Activated naive CD8-positive, alpha-beta T cell treated with anti-CD3 and anti-CD28 coated beads, Interleukin-2, amount 10 ng/mL, durations not matched to agents 7 days and 5 days (primary cell): ENCODE measurements around the gene ZFHX3. TPM values are rescaled to one million over a fixed set of nuclear protein-coding genes. Genes with fewer than 3 reads are reported as not detected.

Experiments
- ATAC-seq: fragments of 150-1000 bp; cut with Tn5 transposase; one replicate; pipeline ENCODE4 v1.10.0; 2021; ENCODE audit warnings: low read depth, moderate library complexity
- POLR2A ChIA-PET: fragments of 350-600 bp; sonication (Branson Sonifier 250); formaldehyde crosslinking; loops from one replicate; lab custom pipeline; 2021; ENCODE audit warnings: antibody characterized with exemption; lab: Charles Lee
- DNase-seq: peaks from one replicate; pipeline ENCODE4 v3.0.0; 2021
- H3K27ac Mint-ChIP-seq: one replicate; pipeline ENCODE4 v1.8.0; 2022; ENCODE audit warnings: mild to moderate bottlenecking, mixed read lengths
- H3K27me3 Mint-ChIP-seq: one replicate; pipeline ENCODE4 v1.8.0; 2022; ENCODE audit warnings: mild to moderate bottlenecking, moderate library complexity, mixed read lengths
- H3K36me3 Mint-ChIP-seq: one replicate; pipeline ENCODE4 v1.8.0; 2021; ENCODE audit warnings: mild to moderate bottlenecking, mixed read lengths
- H3K4me1 Mint-ChIP-seq: one replicate; pipeline ENCODE4 v1.8.0; 2021; ENCODE audit warnings: mixed read lengths
- H3K4me3 Mint-ChIP-seq: one replicate; pipeline ENCODE4 v1.8.0; 2022; ENCODE audit warnings: mild to moderate bottlenecking, moderate library complexity, mixed read lengths
- H3K9me3 Mint-ChIP-seq: one replicate; pipeline ENCODE4 v1.8.0; 2021; ENCODE audit warnings: mixed read lengths
- total RNA-seq, 2 experiments: library from RNA; stranded (reverse); gene quantifications; one replicate each; pipeline ENCODE4 v1.2.3, GENCODE V29; 2021

Gene ZFHX3
- total RNA-seq, 2 experiments from 2014 or later: 1.1 to 1.6 TPM

GRCh38 chr16:72838586-72838910 lies 209.4 kb downstream of the ZFHX3 start:
- Mint-ChIP-seq H3K4me3 (no peak overlapping the region), H3K4me1 (peaks cover 15% of the 10 kb centered on the region), H3K36me3 (no peaks in the 10 kb centered on the region), H3K27ac (no peak overlapping the region), H3K9me3 (no peaks in the 10 kb centered on the region), H3K27me3 (peaks cover 24% of the 10 kb centered on the region)
- no peak for DNase-seq
- no peak for ATAC-seq
- POLR2A ChIA-PET: no interaction called here

DNA sequence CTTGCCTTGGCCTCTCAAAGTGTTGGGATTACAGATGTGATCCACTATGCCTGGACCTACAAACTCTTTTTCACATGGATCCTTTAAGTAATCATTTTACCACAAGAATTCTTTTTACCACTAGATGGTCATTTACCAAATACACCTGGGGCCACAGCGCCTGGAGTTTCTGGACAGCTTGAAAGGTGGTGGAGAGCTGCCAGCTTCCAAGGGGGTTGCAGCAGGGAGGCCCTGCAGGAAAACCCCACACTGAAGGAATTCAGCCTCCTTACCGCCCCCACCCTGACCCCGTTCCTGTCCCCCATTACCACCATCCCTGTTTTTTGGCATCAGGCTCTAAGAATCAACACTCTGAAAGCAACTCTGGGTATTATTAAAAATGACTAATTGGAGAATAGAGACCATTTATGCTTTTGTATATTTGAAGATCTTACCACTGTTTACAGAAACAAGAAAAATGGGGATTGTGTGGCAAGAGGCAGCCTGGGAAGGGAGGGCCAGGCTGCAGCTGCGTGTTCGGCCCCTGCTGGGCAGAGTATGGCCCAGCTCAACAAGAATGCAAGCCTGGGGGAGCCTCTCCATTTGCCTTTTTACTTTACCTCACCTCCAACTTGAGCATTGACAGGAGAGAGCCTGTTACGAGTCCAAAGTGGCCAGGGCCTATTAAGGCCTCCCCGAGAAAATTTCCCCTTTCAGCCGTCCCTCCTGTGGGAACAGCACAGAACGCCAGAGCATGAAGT lies 209.9 kb downstream of the ZFHX3 start:
- POLR2A ChIA-PET: no interaction called here
- no peak overlapping the region for H3K27ac Mint-ChIP-seq
- no peak overlapping the region for H3K4me3 Mint-ChIP-seq
- no peaks in the 10 kb centered on the region for H3K36me3 Mint-ChIP-seq
- peaks cover 15% of the 10 kb centered on the region for H3K4me1 Mint-ChIP-seq
- ATAC-seq (no peak), DNase-seq (no peak)
- H3K27me3 Mint-ChIP-seq: peaks cover 24% of the 10 kb centered on the region
- no peaks in the 10 kb centered on the region for H3K9me3 Mint-ChIP-seq

GRCh38 chr16:72836985-72837384 lies 210.9 kb downstream of the ZFHX3 start:
- DNase-seq (no peak), ATAC-seq (no peak)
- Mint-ChIP-seq H3K4me3 (no peak overlapping the region), H3K9me3 (no peaks in the 10 kb centered on the region), H3K27me3 (peaks cover 16% of the 10 kb centered on the region), H3K36me3 (no peaks in the 10 kb centered on the region), H3K27ac (no peak overlapping the region), H3K4me1 (peaks cover 19% of the 10 kb centered on the region)
- POLR2A ChIA-PET: no interaction called here

DNA sequence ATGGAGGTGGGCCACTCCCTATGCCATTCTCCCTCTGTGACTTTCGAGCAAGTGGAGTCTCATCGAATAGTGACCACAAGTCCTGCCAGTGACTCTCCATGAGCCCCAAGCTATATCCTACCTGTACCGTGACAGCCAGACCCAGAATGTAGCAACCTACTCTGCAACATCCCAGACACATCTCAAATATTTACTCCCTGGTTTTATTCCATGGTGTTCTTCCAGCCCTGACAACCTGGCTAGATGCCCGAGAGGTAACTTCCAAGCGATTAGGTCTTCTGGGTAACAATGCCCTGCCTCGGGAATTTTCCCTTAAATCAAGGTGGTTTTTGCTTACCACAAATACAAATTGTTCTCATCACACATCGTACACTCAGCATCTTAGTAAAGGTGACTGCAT lies 211.7 kb downstream of the ZFHX3 start:
- H3K27ac Mint-ChIP-seq: no peak overlapping the region
- H3K36me3 Mint-ChIP-seq: no peaks in the 10 kb centered on the region

GRCh38 chr16:72835086-72835485 lies 212.8 kb downstream of the ZFHX3 start:
- peaks cover 17% of the 10 kb centered on the region for H3K4me1 Mint-ChIP-seq
- H3K27ac Mint-ChIP-seq: no peak overlapping the region
- POLR2A ChIA-PET: interaction anchor here (1.6 kb wide), 1 partner anchor 9 kb away, joined by 4 read pairs; no protein-coding TSS in a partner anchor
- no peaks in the 10 kb centered on the region for H3K9me3 Mint-ChIP-seq
- no peak overlapping the region for H3K4me3 Mint-ChIP-seq
- H3K27me3 Mint-ChIP-seq: peaks cover 12% of the 10 kb centered on the region
- H3K36me3 Mint-ChIP-seq: no peaks in the 10 kb centered on the region
- ATAC-seq: no peak
- no peak for DNase-seq

More for the DNA sequence above, 211.7 kb downstream of the ZFHX3 start:
- H3K4me1 Mint-ChIP-seq: peaks cover 19% of the 10 kb centered on the region
- H3K27me3 Mint-ChIP-seq: peaks cover 11% of the 10 kb centered on the region
- DNase-seq (no peak), ATAC-seq (no peak)
- H3K4me3 Mint-ChIP-seq: no peak overlapping the region
- H3K9me3 Mint-ChIP-seq: no peaks in the 10 kb centered on the region
- POLR2A ChIA-PET: interaction anchor here (1.6 kb wide), 1 partner anchor 8 kb away, joined by 4 read pairs; no protein-coding TSS in a partner anchor

DNA sequence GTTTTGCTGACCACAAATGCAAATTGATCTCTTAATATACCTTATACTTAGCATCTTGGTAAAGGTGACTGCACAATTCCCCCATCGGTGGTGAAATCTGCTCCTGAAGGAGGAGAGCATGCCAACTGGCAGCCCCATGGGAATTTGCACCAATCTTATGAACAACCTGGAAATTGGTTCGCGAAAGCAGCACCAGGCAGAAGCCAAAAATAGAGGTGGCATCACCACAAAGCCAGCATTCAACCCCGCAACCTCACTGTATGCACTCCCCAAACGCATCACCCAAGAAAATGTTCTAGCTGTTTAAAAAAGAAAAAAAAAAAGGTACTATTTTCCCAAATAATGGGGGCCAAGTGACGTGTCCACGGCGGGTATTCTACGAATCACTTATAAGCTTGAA lies 213.4 kb downstream of the ZFHX3 start:
- no peaks in the 10 kb centered on the region for H3K36me3 Mint-ChIP-seq
- H3K27me3 Mint-ChIP-seq: peaks cover 12% of the 10 kb centered on the region
- peaks cover 17% of the 10 kb centered on the region for H3K4me1 Mint-ChIP-seq
- H3K27ac Mint-ChIP-seq: no peak overlapping the region
- H3K4me3 Mint-ChIP-seq: no peak overlapping the region
- POLR2A ChIA-PET: interaction anchor here (0.5 to 1.6 kb wide), 2 partner anchors 10 to 47 kb away, joined by 3 to 4 read pairs; no protein-coding TSS in a partner anchor
- ATAC-seq: no peak
- no peak for DNase-seq
- H3K9me3 Mint-ChIP-seq: no peaks in the 10 kb centered on the region

DNA sequence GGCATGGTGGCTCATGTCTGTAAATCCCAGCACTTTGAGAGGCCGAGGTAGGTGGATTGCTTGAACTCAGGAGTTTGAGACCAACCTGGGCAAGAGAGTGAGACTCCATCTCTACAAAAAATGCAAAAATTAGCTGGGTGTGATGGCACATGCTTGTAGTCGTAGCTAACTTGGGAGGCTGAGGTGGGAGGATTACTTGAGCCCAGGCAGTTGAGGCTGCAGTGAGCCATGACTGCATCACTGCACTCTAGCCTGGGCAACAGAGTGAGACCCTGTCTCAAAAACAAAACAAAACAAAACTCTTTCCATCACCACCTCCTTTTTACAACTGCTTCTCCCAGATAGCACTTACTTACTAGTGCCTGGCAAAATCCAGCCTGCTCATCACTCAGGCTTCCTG lies 214.0 kb downstream of the ZFHX3 start:
- H3K4me3 Mint-ChIP-seq: no peak overlapping the region
- DNase-seq (no peak), ATAC-seq (no peak)
- H3K4me1 Mint-ChIP-seq: peaks cover 17% of the 10 kb centered on the region
- H3K9me3 Mint-ChIP-seq: no peaks in the 10 kb centered on the region
- H3K27me3 Mint-ChIP-seq: peaks cover 12% of the 10 kb centered on the region
- POLR2A ChIA-PET: no interaction called here
- no peaks in the 10 kb centered on the region for H3K36me3 Mint-ChIP-seq
- no peak overlapping the region for H3K27ac Mint-ChIP-seq

DNA sequence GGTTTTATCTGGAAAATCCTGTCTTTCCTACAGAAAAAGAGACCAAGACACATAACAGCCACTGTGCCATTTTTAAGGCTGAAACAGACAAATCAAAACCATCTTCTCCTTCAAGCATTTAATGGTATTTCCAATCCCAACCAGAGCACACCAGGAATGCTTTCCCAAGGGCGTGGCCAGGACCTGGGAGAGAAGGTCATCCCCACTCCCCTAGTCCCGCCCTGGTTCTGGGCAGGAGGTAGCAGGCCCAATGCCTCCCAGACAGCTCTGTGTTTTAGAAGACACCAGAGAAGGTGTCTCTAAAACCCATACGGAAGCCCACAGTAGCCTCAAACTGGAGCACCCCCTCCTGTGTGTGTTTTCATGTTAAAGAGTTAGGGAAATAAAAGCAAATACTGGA lies 214.4 kb downstream of the ZFHX3 start:
- H3K4me1 Mint-ChIP-seq: peaks cover 17% of the 10 kb centered on the region
- ATAC-seq: no peak
- H3K4me3 Mint-ChIP-seq: no peak overlapping the region
- H3K27ac Mint-ChIP-seq: no peak overlapping the region
- no peaks in the 10 kb centered on the region for H3K9me3 Mint-ChIP-seq
- POLR2A ChIA-PET: no interaction called here
- peaks cover 12% of the 10 kb centered on the region for H3K27me3 Mint-ChIP-seq
- H3K36me3 Mint-ChIP-seq: no peaks in the 10 kb centered on the region
- DNase-seq: no peak

DNA sequence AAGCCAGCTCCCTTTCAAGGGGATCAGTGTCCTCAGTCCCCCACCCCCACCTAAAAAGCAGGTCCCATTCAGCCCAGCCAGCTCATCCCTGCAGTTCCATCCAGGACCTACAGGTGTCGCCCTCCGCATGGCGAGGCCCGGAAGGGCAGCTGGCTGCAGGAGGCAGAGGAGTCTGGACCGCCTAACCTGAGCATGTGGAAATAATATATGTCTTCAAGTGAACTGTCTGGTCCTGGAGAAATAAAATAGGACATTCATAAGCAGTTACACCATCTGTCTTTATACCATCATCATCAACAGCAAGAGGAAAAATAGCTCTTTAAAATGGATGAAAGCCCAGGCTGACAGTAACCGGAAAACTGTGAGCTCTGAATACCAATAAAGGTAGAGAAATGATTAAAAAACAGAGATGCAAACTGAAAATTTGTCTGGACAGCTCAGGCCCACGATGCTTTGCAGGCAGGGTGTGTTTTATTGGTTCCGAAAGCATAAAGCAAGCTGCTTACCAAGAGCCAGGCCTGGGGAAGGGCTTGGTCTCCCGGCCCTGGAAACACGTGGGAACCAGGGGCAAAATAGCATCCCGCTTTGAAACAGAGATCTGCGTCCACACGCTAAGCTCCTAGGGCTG lies 215.2 kb downstream of the ZFHX3 start:
- peak; percentile 81 for ATAC-seq
- H3K36me3 Mint-ChIP-seq: no peaks in the 10 kb centered on the region

GRCh38 chr16:72829846-72830775 lies 217.8 kb downstream of the ZFHX3 start:
- Mint-ChIP-seq H3K9me3 (no peaks in the 10 kb centered on the region), H3K36me3 (no peaks in the 10 kb centered on the region), H3K4me1 (peaks cover 5% of the 10 kb centered on the region), H3K27me3 (peaks cover 9% of the 10 kb centered on the region), H3K27ac (no peak overlapping the region), H3K4me3 (no peak overlapping the region)
- ATAC-seq (no peak), DNase-seq (no peak)
- POLR2A ChIA-PET: no interaction called here

More for the DNA sequence above, 215.2 kb downstream of the ZFHX3 start:
- POLR2A ChIA-PET: interaction anchor here (0.7 to 0.8 kb wide), 2 partner anchors 42 to 364 kb away, joined by 3 read pairs; no protein-coding TSS in a partner anchor
- peak; percentile 85 for DNase-seq
- H3K4me1 Mint-ChIP-seq: peaks cover 17% of the 10 kb centered on the region
- H3K27ac Mint-ChIP-seq: no peak overlapping the region
- H3K4me3 Mint-ChIP-seq: no peak overlapping the region
- peaks cover 12% of the 10 kb centered on the region for H3K27me3 Mint-ChIP-seq
- no peaks in the 10 kb centered on the region for H3K9me3 Mint-ChIP-seq

DNA sequence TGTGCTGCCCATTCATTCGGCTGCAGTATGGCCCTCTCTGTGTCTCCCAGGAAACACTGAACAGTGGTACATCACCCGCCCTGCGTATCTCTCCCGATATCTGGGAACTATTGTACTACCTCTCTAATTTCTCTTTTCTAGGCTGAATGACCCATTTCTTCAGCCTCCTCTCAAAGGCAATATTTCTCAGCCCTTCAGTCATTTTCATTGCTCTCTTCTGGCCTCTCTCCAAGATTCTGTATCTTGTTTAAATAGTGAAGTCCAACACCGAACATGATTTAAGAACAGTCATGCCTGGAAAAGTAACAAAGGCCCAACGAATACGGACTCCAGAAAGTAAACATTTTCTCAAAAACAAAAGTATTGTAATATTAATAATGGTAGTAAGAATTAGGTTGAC lies 220.1 kb downstream of the ZFHX3 start:
- Mint-ChIP-seq H3K9me3 (no peaks in the 10 kb centered on the region), H3K27me3 (peaks cover 5% of the 10 kb centered on the region), H3K4me3 (no peak overlapping the region), H3K36me3 (no peaks in the 10 kb centered on the region), H3K4me1 (peaks cover 3% of the 10 kb centered on the region), H3K27ac (no peak overlapping the region)
- ATAC-seq: no peak
- DNase-seq: no peak
- POLR2A ChIA-PET: no interaction called here

DNA sequence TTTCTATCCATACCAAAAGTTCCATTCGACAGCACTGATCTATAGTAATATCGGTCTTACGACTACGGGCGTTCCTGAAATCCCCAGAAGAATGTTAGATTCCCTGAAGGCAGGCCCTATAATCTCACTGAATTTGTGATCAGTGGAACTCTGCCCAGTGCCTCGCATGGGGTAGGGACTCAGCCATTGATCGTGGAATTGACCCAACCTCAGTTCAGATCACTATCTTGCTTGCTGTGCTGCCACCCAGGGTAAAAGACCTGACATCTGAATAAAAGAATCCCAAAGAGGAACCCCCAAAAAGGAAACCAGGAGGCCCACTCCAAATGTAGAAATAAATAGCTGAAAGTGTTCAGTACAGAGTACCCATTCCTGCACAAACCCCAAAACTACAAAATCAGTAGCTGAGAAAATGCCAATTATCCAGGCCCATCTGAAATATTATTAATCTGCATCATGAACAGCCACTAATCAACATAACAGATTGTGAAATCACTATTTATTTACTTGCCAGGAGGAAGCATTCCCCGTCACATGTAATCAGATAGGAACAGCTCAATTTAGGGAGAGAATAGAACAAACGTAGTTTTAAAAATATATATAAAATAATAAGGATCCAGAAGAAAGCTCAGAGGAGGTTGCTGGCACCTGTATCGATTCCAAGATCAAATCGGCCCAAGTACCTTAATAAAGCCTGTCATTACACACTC lies 221.9 kb downstream of the ZFHX3 start:
- Mint-ChIP-seq H3K4me1 (no peaks in the 10 kb centered on the region), H3K27ac (no peak overlapping the region), H3K36me3 (no peaks in the 10 kb centered on the region), H3K27me3 (peaks cover 5% of the 10 kb centered on the region), H3K9me3 (no peaks in the 10 kb centered on the region), H3K4me3 (no peak overlapping the region)
- ATAC-seq: no peak
- POLR2A ChIA-PET: no interaction called here
- no peak for DNase-seq

- Mint-ChIP-seq H3K4me1 (no peaks in the 10 kb centered on the region), H3K9me3 (no peaks in the 10 kb centered on the region), H3K36me3 (no peaks in the 10 kb centered on the region), H3K27ac (no peak overlapping the region), H3K4me3 (no peak overlapping the region), H3K27me3 (no peaks in the 10 kb centered on the region)
- POLR2A ChIA-PET: no interaction called here
- no peak for DNase-seq
- ATAC-seq: no peak
Observed at GRCh38 chr16:72824761-72825160, 223.2 kb downstream of the ZFHX3 start.
